ENCODE results near the gene JAM2. TPM values are rescaled to one million over a fixed set of nuclear protein-coding genes. Genes with fewer than 3 reads are reported as not detected.

JAM2 gene
- total RNA-seq, 1 experiment from 2014 or later, result not detected

DNA sequence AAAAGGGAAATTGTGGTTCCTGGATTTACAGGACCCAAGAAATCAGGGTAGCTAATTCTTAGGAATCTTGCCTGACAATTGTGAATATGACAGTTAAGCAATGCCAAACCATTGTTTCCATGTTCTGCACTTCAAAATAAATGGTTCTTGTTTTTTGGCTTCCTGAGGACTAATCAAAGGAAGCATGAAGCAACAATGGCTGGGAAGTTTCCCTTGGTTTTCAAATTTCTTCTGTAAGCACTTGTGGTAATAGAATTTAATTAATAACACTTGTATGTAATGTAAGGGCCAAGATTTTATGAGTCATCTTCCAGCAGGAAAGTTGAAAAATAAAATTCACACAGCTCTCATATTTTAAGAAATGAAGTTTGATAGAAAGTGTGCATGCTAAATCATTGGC lies 31.7 kb downstream of the JAM2 start:
- Histone ChIP-seq H3K9me2 (ENCODE audit: insufficient read depth) (no peaks in the 10 kb centered on the region), H2AFZ (no peak overlapping the region), H3K27me3 (ENCODE audit: insufficient read depth, low read depth) (no peaks in the 10 kb centered on the region), H3K4me2 (no peak overlapping the region), H3F3A (ENCODE audit: insufficient read depth, low read depth) (no peaks in the 10 kb centered on the region), H3K27ac (no peak overlapping the region), H4K20me1 (ENCODE audit: insufficient read depth) (no peaks in the 10 kb centered on the region), H3K36me3 (ENCODE audit: low read depth) (no peaks in the 10 kb centered on the region), H3K79me2 (ENCODE audit: low read depth) (no peaks in the 10 kb centered on the region), H3K4me3 (no peak overlapping the region), H3K9me3 (ENCODE audit: insufficient read depth, low read depth) (no peaks in the 10 kb centered on the region), H3K4me1 (replicated peaks; ENCODE audit: insufficient read depth) (no peaks in the 10 kb centered on the region)
- TF ChIP-seq, protein P1, sequence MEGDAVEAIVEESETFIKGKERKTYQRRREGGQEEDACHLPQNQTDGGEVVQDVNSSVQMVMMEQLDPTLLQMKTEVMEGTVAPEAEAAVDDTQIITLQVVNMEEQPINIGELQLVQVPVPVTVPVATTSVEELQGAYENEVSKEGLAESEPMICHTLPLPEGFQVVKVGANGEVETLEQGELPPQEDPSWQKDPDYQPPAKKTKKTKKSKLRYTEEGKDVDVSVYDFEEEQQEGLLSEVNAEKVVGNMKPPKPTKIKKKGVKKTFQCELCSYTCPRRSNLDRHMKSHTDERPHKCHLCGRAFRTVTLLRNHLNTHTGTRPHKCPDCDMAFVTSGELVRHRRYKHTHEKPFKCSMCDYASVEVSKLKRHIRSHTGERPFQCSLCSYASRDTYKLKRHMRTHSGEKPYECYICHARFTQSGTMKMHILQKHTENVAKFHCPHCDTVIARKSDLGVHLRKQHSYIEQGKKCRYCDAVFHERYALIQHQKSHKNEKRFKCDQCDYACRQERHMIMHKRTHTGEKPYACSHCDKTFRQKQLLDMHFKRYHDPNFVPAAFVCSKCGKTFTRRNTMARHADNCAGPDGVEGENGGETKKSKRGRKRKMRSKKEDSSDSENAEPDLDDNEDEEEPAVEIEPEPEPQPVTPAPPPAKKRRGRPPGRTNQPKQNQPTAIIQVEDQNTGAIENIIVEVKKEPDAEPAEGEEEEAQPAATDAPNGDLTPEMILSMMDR (conservative IDR thresholded peaks at IDR 0.05), result no peak
- no peak for TF ChIP-seq EZH2 (IDR thresholded peaks at IDR 0.05; ENCODE audit: low read depth)
- intact Hi-C loops (cut with micrococcal nuclease; ENCODE audit: unreplicated experiment), result no loop called here
- no TSS peak for BruUV-seq (replicated peaks)
- ChIA-PET CTCF (no interaction called here), POLR2A (ENCODE audit: unreplicated experiment) (interaction anchor here (0.6 kb wide), 1 partner anchor 22 kb away, joined by 3 read pairs; no protein-coding TSS in a partner anchor)
- no peak for DNase-seq

DNA sequence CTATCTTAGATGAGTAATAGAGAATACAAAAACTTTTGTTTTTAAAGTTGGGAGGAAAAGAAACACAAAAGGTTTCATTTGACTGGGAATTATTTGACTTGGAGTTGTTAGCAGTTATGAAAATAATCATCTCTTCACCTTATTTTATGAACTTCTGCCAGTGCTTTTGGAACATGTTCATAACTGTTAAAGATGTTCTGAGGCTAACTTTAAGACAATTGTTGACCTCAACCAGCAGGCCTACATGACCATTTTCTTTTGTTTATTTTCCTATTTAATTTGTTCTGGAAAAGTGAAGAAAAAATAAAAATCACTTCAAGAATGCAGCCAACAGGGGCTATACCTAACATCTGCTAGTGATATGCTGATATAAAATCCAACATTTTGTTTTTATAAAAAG lies 37.4 kb downstream of the JAM2 start:
- no peaks in the 10 kb centered on the region for H3F3A ChIP-seq (ENCODE audit: insufficient read depth, low read depth)
- ChIA-PET POLR2A (ENCODE audit: unreplicated experiment) (no interaction called here), CTCF (no interaction called here)
- H3K4me3 ChIP-seq, result no peak overlapping the region
- intact Hi-C loops (cut with micrococcal nuclease; ENCODE audit: unreplicated experiment), result no loop called here
- H3K4me2 ChIP-seq, result no peak overlapping the region
- no peak overlapping the region for H3K27ac ChIP-seq
- DNase-seq, result no peak
- no peak for TF ChIP-seq EZH2 (IDR thresholded peaks at IDR 0.05; ENCODE audit: low read depth)
- TF ChIP-seq, protein P1 (conservative IDR thresholded peaks at IDR 0.05), result no peak
- H2AFZ ChIP-seq, result no peak overlapping the region
- no TSS peak for BruUV-seq (replicated peaks)
- H4K20me1 ChIP-seq (ENCODE audit: insufficient read depth), result no peaks in the 10 kb centered on the region
- no peaks in the 10 kb centered on the region for H3K27me3 ChIP-seq (ENCODE audit: insufficient read depth, low read depth)
- H3K9me3 ChIP-seq (ENCODE audit: insufficient read depth, low read depth), result no peaks in the 10 kb centered on the region
- H3K36me3 ChIP-seq (ENCODE audit: low read depth), result no peaks in the 10 kb centered on the region
- no peaks in the 10 kb centered on the region for H3K4me1 ChIP-seq (replicated peaks; ENCODE audit: insufficient read depth)
- no peaks in the 10 kb centered on the region for H3K79me2 ChIP-seq (ENCODE audit: low read depth)
- H3K9me2 ChIP-seq (ENCODE audit: insufficient read depth), result no peaks in the 10 kb centered on the region

DNA sequence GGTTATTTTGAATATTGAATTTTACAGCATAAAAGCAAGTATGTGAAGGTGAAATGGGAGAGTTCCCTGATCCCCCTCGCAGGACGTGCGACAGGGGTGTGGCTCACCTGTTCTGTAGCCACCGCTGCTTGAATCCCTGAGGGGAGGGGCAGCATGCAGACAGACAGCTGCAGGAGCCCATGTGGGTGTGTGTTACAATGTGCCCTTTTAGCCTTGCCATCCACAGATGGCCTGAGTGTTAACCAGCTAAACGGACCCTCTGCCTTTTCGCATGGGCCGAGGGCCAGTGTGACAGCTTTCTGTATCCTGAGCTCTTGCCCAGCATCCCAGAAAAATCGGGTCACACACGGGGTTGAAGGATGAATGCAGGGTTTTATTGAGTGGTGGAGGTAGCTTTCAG lies 43.3 kb downstream of the JAM2 start:
- Histone ChIP-seq H2AFZ (no peak overlapping the region), H3K27me3 (ENCODE audit: insufficient read depth, low read depth) (no peaks in the 10 kb centered on the region), H4K20me1 (ENCODE audit: insufficient read depth) (no peaks in the 10 kb centered on the region), H3K4me3 (no peak overlapping the region), H3K9me3 (ENCODE audit: insufficient read depth, low read depth) (no peaks in the 10 kb centered on the region), H3K4me1 (replicated peaks; ENCODE audit: insufficient read depth) (no peaks in the 10 kb centered on the region), H3K36me3 (ENCODE audit: low read depth) (no peaks in the 10 kb centered on the region), H3K27ac (no peak overlapping the region), H3F3A (ENCODE audit: insufficient read depth, low read depth) (no peaks in the 10 kb centered on the region), H3K79me2 (ENCODE audit: low read depth) (no peaks in the 10 kb centered on the region), H3K9me2 (ENCODE audit: insufficient read depth) (no peaks in the 10 kb centered on the region), H3K4me2 (no peak overlapping the region)
- TF ChIP-seq EZH2 (IDR thresholded peaks at IDR 0.05; ENCODE audit: low read depth), result no peak
- TF ChIP-seq, protein P1 (conservative IDR thresholded peaks at IDR 0.05), result no peak
- no peak for DNase-seq
- BruUV-seq (replicated peaks), result no TSS peak
- CTCF ChIA-PET, result no interaction called here
- intact Hi-C loops (cut with micrococcal nuclease; ENCODE audit: unreplicated experiment), result no loop called here
- POLR2A ChIA-PET (ENCODE audit: unreplicated experiment), result no interaction called here
